ENCODE measurements around the gene FYB1. TPM values are rescaled to one million over a fixed set of nuclear protein-coding genes. Genes with fewer than 3 reads are reported as not detected.

FYB1 gene
- total RNA-seq, 1 experiment from 2014 or later = 0.46 TPM

DNA sequence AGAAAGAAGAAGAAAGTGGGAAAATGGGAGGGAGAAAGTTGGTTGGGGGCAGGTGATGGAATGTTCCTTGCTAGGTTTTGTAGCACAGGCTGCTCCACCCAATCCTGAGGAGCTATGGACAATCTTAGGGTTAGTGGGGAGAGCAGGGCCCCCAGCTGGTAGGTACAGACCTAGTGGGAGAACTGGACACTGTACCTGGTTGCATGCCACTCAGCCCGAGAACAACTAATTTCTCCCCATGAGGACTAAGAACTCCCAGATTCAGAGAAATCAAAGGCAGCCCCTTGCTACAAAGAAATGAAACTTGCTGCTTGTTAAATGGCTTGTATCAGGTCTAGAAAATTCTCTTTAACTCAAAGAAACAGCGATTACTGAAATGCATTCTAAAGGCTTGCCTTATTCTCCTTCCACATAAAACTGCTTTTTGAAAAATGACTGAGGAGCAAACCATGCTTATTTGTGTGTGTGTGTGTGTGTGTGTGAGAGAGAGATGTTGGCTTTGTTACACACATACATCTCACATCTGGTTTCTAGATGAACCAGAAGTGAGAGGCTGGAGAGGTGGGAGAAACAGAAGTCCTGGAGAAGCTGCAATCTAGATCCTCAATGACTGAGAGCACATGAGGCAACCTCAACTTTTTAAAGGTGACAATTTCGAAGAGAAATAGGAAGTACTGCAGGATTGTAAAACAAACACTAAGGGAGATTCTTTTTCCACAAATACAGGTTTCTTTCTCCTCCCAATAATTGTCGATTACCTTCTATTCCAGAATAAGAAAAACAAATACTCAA is 28.9 kb downstream of the FYB1 start:
- intact Hi-C loops (cut with micrococcal nuclease; ENCODE audit: unreplicated experiment) = no loop called here
- Histone ChIP-seq H3K4me3 (ENCODE audit: low read depth in 2 of 2, low read length in 2 of 2) (no peak overlapping the region), H3K9me3 (ENCODE audit: control insufficient read depth, insufficient read depth, low read depth, low read length) (no peaks in the 10 kb centered on the region), H3K27ac (ENCODE audit: low read length) (no peak overlapping the region), H3K36me3 (ENCODE audit: control insufficient read depth, insufficient read depth, low read length) (no peaks in the 10 kb centered on the region), H3K4me1 (ENCODE audit: control insufficient read depth, insufficient read depth, low read length) (no peaks in the 10 kb centered on the region), H3K27me3 (ENCODE audit: control insufficient read depth, insufficient read depth, low read length) (peaks cover 13% of the 10 kb centered on the region; the same call in 1 of the 2 replicates)
- CTCF ChIA-PET = no interaction called here
- ATAC-seq = no peak
- in situ Hi-C loops (cut with HindIII; ENCODE audit: low pct_unique_long_range_greater_than_20kb, low sequenced_read_pairs) = no loop called here
- TF ChIP-seq POLR2AphosphoS5 (IDR thresholded peaks at IDR 0.05; ENCODE audit: low read depth, low read length) (no peak), SIN3A (IDR thresholded peaks at IDR 0.05; ENCODE audit: borderline replicate concordance, insufficient read depth, low read depth, low read length) (no peak), TCF7L2 (IDR thresholded peaks at IDR 0.05; ENCODE audit: low read depth, low read length) (no peak), CTCF (IDR thresholded peaks at IDR 0.05) (no peak)
- TF ChIP-seq, protein P1, sequence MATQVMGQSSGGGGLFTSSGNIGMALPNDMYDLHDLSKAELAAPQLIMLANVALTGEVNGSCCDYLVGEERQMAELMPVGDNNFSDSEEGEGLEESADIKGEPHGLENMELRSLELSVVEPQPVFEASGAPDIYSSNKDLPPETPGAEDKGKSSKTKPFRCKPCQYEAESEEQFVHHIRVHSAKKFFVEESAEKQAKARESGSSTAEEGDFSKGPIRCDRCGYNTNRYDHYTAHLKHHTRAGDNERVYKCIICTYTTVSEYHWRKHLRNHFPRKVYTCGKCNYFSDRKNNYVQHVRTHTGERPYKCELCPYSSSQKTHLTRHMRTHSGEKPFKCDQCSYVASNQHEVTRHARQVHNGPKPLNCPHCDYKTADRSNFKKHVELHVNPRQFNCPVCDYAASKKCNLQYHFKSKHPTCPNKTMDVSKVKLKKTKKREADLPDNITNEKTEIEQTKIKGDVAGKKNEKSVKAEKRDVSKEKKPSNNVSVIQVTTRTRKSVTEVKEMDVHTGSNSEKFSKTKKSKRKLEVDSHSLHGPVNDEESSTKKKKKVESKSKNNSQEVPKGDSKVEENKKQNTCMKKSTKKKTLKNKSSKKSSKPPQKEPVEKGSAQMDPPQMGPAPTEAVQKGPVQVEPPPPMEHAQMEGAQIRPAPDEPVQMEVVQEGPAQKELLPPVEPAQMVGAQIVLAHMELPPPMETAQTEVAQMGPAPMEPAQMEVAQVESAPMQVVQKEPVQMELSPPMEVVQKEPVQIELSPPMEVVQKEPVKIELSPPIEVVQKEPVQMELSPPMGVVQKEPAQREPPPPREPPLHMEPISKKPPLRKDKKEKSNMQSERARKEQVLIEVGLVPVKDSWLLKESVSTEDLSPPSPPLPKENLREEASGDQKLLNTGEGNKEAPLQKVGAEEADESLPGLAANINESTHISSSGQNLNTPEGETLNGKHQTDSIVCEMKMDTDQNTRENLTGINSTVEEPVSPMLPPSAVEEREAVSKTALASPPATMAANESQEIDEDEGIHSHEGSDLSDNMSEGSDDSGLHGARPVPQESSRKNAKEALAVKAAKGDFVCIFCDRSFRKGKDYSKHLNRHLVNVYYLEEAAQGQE (IDR thresholded peaks at IDR 0.05; ENCODE audit: insufficient read depth in 1 of 2, low read depth in 2 of 2, low read length in 1 of 2) = no peak
- no peak for DNase-seq (ENCODE audit: low read depth, low spot score)
- POLR2A ChIA-PET = no interaction called here
- BruUV-seq (replicated peaks) = no TSS peak

DNA sequence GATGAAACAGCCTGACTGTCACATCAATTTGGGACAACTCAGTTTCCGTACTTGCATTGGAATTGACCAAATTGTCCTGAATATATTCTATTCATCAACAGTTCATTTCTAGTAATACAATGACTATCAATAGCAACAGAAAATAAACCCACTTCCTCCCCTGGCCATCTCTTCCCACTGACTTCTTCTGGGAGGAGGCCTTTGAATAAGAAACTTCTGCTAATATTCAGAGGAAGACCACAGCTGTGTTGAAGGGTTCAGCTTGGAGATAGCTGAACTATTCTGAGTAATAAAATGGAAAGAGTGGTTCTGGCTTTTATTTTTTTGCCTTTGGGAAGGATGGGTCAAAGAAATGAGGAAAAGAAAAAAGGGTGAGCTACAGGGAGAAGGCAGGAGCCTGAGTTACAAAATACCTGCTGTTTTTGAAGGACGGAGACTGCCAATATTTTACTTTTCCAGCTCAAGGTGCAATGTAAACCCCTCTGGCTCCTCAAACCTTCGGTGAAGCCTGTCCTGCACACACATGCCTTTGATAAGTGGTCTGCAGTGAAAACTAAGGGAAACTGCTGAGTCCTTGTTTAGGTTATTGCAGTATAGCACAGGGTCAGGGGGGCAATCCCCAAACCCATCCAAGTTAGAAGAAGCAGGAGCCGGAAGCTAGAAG is 29.9 kb downstream of the FYB1 start:
- in situ Hi-C loops (cut with HindIII; ENCODE audit: low pct_unique_long_range_greater_than_20kb, low sequenced_read_pairs) (no loop called here), intact Hi-C loops (cut with micrococcal nuclease; ENCODE audit: unreplicated experiment) (no loop called here)
- H3K27ac ChIP-seq (ENCODE audit: low read length) = no peak overlapping the region
- no peaks in the 10 kb centered on the region for H3K9me3 ChIP-seq (ENCODE audit: control insufficient read depth, insufficient read depth, low read depth, low read length)
- H3K4me1 ChIP-seq (ENCODE audit: control insufficient read depth, insufficient read depth, low read length) = no peaks in the 10 kb centered on the region
- DNase-seq (ENCODE audit: low read depth, low spot score) (no peak), ATAC-seq (no peak)
- BruUV-seq (replicated peaks) = no TSS peak
- ChIA-PET POLR2A (interaction anchor here (0.7 kb wide), 1 partner anchor 24 kb away, joined by 7 read pairs; no protein-coding TSS in a partner anchor), CTCF (no interaction called here)
- H3K4me3 ChIP-seq (ENCODE audit: low read depth in 2 of 2, low read length in 2 of 2) = no peak overlapping the region
- TF ChIP-seq SIN3A (IDR thresholded peaks at IDR 0.05; ENCODE audit: borderline replicate concordance, insufficient read depth, low read depth, low read length) (no peak), TCF7L2 (IDR thresholded peaks at IDR 0.05; ENCODE audit: low read depth, low read length) (no peak), CTCF (IDR thresholded peaks at IDR 0.05) (no peak), POLR2AphosphoS5 (IDR thresholded peaks at IDR 0.05; ENCODE audit: low read depth, low read length) (no peak)
- TF ChIP-seq, protein P1 (IDR thresholded peaks at IDR 0.05; ENCODE audit: insufficient read depth in 1 of 2, low read depth in 2 of 2, low read length in 1 of 2) = no peak
- no peaks in the 10 kb centered on the region for H3K36me3 ChIP-seq (ENCODE audit: control insufficient read depth, insufficient read depth, low read length)
- peaks cover 15% of the 10 kb centered on the region; the same call in 1 of the 2 replicates for H3K27me3 ChIP-seq (ENCODE audit: control insufficient read depth, insufficient read depth, low read length)

Measured in Panc1 (cell line).